Neural cell (in vitro differentiated cells): ENCODE data around the gene RWDD2A.

Experiments used
- CTCF ChIP-seq: fragments of 450-650 bp; IDR thresholded peaks from 2 replicates; pipeline ENCODE4 v1.5.1; 2014; ENCODE audit warnings: antibody characterized with exemption, mild to moderate bottlenecking, moderate library complexity; ENCODE audit not compliant: poor library complexity, severe bottlenecking
- EP300 ChIP-seq: fragments of 450-650 bp; conservative IDR thresholded peaks from 2 replicates; pipeline ENCODE4 v1.6.1; 2014; ENCODE audit warnings: antibody characterized with exemption, mild to moderate bottlenecking, moderate library complexity; ENCODE audit not compliant: poor library complexity, severe bottlenecking
- EZH2 ChIP-seq: fragments of 200-600, 300-800 bp; shearing (Covaris generic), sonication (generic); IDR thresholded peaks from 2 replicates; pipeline ENCODE4 v1.6.1; 2014; ENCODE audit warnings: antibody characterized with exemption, low read length, borderline replicate concordance, mild to moderate bottlenecking; ENCODE audit not compliant: insufficient read depth, poor library complexity, severe bottlenecking
- POLR2AphosphoS5 ChIP-seq: IDR thresholded peaks from 2 replicates; pipeline ENCODE4 v1.6.1; 2012
- RAD21 ChIP-seq: fragments of 450-650 bp; conservative IDR thresholded peaks from 2 replicates; pipeline ENCODE4 v1.6.1; 2014; ENCODE audit warnings: antibody characterized with exemption, mild to moderate bottlenecking, moderate library complexity
- REST ChIP-seq: IDR thresholded peaks from 2 replicates; pipeline ENCODE4 v1.6.1; 2012; ENCODE audit warnings: borderline replicate concordance
- TAF1 ChIP-seq: IDR thresholded peaks from 2 replicates; pipeline ENCODE4 v1.6.1; 2012; ENCODE audit warnings: low read depth

DNA sequence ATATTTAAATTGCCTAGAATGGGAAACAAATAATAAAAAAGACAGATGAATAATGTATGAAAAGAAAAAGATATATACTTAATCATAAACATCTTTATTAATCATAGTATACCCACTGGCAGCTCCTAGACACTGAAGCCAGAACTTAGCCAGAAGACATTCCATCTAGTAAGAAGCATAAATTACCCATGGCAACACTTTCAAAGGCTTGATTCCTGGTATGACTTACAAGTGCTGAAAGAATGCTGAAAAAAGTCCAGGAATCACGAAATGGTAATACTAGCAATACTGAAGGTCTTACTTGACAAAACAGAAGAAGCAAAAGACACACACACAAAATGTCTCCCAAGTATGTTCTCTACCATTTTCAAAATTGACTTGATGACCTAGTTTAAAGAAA, 38.0 kb downstream of the RWDD2A start:
- TF ChIP-seq RAD21 (no peak), CTCF (no peak), REST (no peak), EP300 (no peak), EZH2 (no peak), TAF1 (no peak), POLR2AphosphoS5 (no peak)
